ENCODE data around the gene HLF.
A peak's percentile ranks its signal among the peaks of the same experiment; 100 is the strongest.

The HLF gene

GRCh38 chr17:55346658-55347057 is 81.9 kb downstream of the HLF start:
- no peak overlapping the region for H3K4me3 ChIP-seq (replicated peaks; ENCODE audit: insufficient read depth, low read length)
- no peak for TF ChIP-seq CTCF (IDR thresholded peaks at IDR 0.05; ENCODE audit: insufficient read depth, low read length)
- TF ChIP-seq SPI1 (IDR thresholded peaks at IDR 0.05; ENCODE audit: borderline replicate concordance, low read depth), result no peak
- TF ChIP-seq GABPA (IDR thresholded peaks at IDR 0.05; ENCODE audit: low read depth), result no peak
- no peak for TF ChIP-seq POLR2AphosphoS5 (IDR thresholded peaks at IDR 0.05; ENCODE audit: low read depth)
- TF ChIP-seq REST (IDR thresholded peaks at IDR 0.05; ENCODE audit: insufficient replicate concordance, low read depth), result no peak
- no peak for DNase-seq (ENCODE audit: low read depth in 1 of 2, low spot score in 1 of 2)
- H3K27ac ChIP-seq (replicated peaks), result no peak overlapping the region
- no peaks in the 10 kb centered on the region for H3K27me3 ChIP-seq (ENCODE audit: insufficient read depth, poor library complexity, severe bottlenecking)

- Histone ChIP-seq H3K4me3 (replicated peaks; ENCODE audit: insufficient read depth, low read length) (no peak overlapping the region), H3K27ac (replicated peaks) (no peak overlapping the region), H3K27me3 (ENCODE audit: insufficient read depth, poor library complexity, severe bottlenecking) (no peaks in the 10 kb centered on the region)
- TF ChIP-seq CTCF (IDR thresholded peaks at IDR 0.05; ENCODE audit: insufficient read depth, low read length) (no peak), GABPA (IDR thresholded peaks at IDR 0.05; ENCODE audit: low read depth) (no peak), POLR2AphosphoS5 (IDR thresholded peaks at IDR 0.05; ENCODE audit: low read depth) (no peak)
- DNase-seq (ENCODE audit: low read depth in 1 of 2, low spot score in 1 of 2), result no peak
These were observed 82.6 kb downstream of the HLF start for GRCh38 chr17:55347341-55347740.

GRCh38 chr17:55348749-55349354 is 84.1 kb downstream of the HLF start:
- DNase-seq (ENCODE audit: low read depth in 1 of 2, low spot score in 1 of 2), result peak in 1 of 2 experiments; percentile 34
- TF ChIP-seq POLR2AphosphoS5 (IDR thresholded peaks at IDR 0.05; ENCODE audit: low read depth) (no peak), GABPA (IDR thresholded peaks at IDR 0.05; ENCODE audit: low read depth) (no peak), CTCF (IDR thresholded peaks at IDR 0.05; ENCODE audit: insufficient read depth, low read length) (peak; percentile 85), REST (IDR thresholded peaks at IDR 0.05; ENCODE audit: insufficient replicate concordance, low read depth) (no peak), SPI1 (IDR thresholded peaks at IDR 0.05; ENCODE audit: borderline replicate concordance, low read depth) (no peak)
- Histone ChIP-seq H3K27me3 (ENCODE audit: insufficient read depth, poor library complexity, severe bottlenecking) (no peaks in the 10 kb centered on the region), H3K27ac (replicated peaks) (no peak overlapping the region), H3K4me3 (replicated peaks; ENCODE audit: insufficient read depth, low read length) (no peak overlapping the region)

- no peak for DNase-seq (ENCODE audit: low read depth in 1 of 2, low spot score in 1 of 2)
- H3K27ac ChIP-seq (replicated peaks), result no peak overlapping the region
- H3K27me3 ChIP-seq (ENCODE audit: insufficient read depth, poor library complexity, severe bottlenecking), result no peaks in the 10 kb centered on the region
- TF ChIP-seq POLR2AphosphoS5 (IDR thresholded peaks at IDR 0.05; ENCODE audit: low read depth) (no peak), CTCF (IDR thresholded peaks at IDR 0.05; ENCODE audit: insufficient read depth, low read length) (no peak), SPI1 (IDR thresholded peaks at IDR 0.05; ENCODE audit: borderline replicate concordance, low read depth) (no peak), GABPA (IDR thresholded peaks at IDR 0.05; ENCODE audit: low read depth) (no peak), REST (IDR thresholded peaks at IDR 0.05; ENCODE audit: insufficient replicate concordance, low read depth) (no peak)
- H3K4me3 ChIP-seq (replicated peaks; ENCODE audit: insufficient read depth, low read length), result no peak overlapping the region
These were observed 86.1 kb downstream of the HLF start for GRCh38 chr17:55350825-55351205.
